NK-92 treated with Interleukin-12 subunit alpha and Interleukin-12 subunit beta, amount 100 ng/mL, for 24 hours (cell line): ENCODE results near the gene RRP15.

ENCODE experiments used
- DNase-seq: peaks from one replicate; lab custom pipeline; 2025; lab: John Stamatoyannopoulos, UW

Gene RRP15

GRCh38 chr1:218341325-218341724 lies 56.2 kb downstream of the RRP15 start:
- DNase-seq = no peak

- DNase-seq = no peak
Measured at GRCh38 chr1:218342091-218342490, 57.0 kb downstream of the RRP15 start.

GRCh38 chr1:218344814-218345672 lies 60.0 kb downstream of the RRP15 start, which contains the start of gene TGFB2:
Gene TGFB2 (plus strand): TSS chr1:218345336. CDS start chr1:218346702, 1,366 bp downstream.
- no peak for DNase-seq

GRCh38 chr1:218345673-218346390 lies 60.7 kb downstream of the RRP15 start:
- no peak for DNase-seq

- DNase-seq = no peak
Measured at GRCh38 chr1:218346391-218347204, 61.5 kb downstream of the RRP15 start.

- no peak for DNase-seq
Measured at GRCh38 chr1:218347336-218347722, 62.2 kb downstream of the RRP15 start.

- no peak for DNase-seq
Measured at GRCh38 chr1:218347723-218348627, 62.9 kb downstream of the RRP15 start.

- no peak for DNase-seq
Measured at GRCh38 chr1:218348628-218349071, 63.6 kb downstream of the RRP15 start.

GRCh38 chr1:218349348-218350034 lies 64.4 kb downstream of the RRP15 start:
- DNase-seq = no peak

GRCh38 chr1:218350035-218350525 lies 65.0 kb downstream of the RRP15 start:
- no peak for DNase-seq

GRCh38 chr1:218350801-218351266 lies 65.7 kb downstream of the RRP15 start:
- DNase-seq = no peak

- no peak for DNase-seq
Measured at GRCh38 chr1:218351391-218352074, 66.4 kb downstream of the RRP15 start.

GRCh38 chr1:218352075-218352438 lies 67.0 kb downstream of the RRP15 start:
- no peak for DNase-seq

- no peak for DNase-seq
Measured at GRCh38 chr1:218353656-218354055, 68.6 kb downstream of the RRP15 start.

GRCh38 chr1:218355278-218355677 lies 70.2 kb downstream of the RRP15 start:
- DNase-seq = no peak

- DNase-seq = no peak
Measured at GRCh38 chr1:218357211-218357892, 72.3 kb downstream of the RRP15 start.

GRCh38 chr1:218357893-218358232 lies 72.8 kb downstream of the RRP15 start:
- DNase-seq = no peak

GRCh38 chr1:218361298-218362065 lies 76.4 kb downstream of the RRP15 start:
- DNase-seq = no peak
